Liver (tissue), 9 donors: ENCODE measurements around the gene SCGN. TPM values are rescaled to one million over a fixed set of nuclear protein-coding genes. Genes with fewer than 3 reads are reported as not detected.

ENCODE experiments used
- DNase-seq: peaks from one replicate; pipeline ENCODE4 v3.0.0-alpha.2; 2017; ENCODE audit warnings: low spot score
- H3K27ac ChIP-seq, 2 donors: one replicate each; pipeline ENCODE4 v1.7.0; 2013; ENCODE audit warnings: inconsistent platforms in 2 of 2, low read length in 2 of 2, control low read depth in 1 of 2, low read depth in 1 of 2, mild to moderate bottlenecking in 1 of 2
- H3K27me3 ChIP-seq, 4 donors: one replicate each; pipeline versions ENCODE4 v1.6.1 to v1.7.0; 2013; ENCODE audit warnings: low read length in 3 of 4, inconsistent platforms in 1 of 4, mild to moderate bottlenecking in 1 of 4, moderate library complexity in 1 of 4; ENCODE audit not compliant: control insufficient read depth in 4 of 4, insufficient read depth in 4 of 4
- H3K36me3 ChIP-seq, 4 donors: one replicate each; pipeline versions ENCODE4 v1.6.1 to v1.7.0; 2013; ENCODE audit warnings: low read length in 3 of 4, mild to moderate bottlenecking in 3 of 4, low read depth in 1 of 4, moderate library complexity in 1 of 4; ENCODE audit not compliant: control insufficient read depth in 4 of 4, insufficient read depth in 3 of 4
- H3K4me1 ChIP-seq, 4 donors: one replicate each; pipeline versions ENCODE4 v1.6.1 to v1.7.0; 2013; ENCODE audit warnings: low read length in 3 of 4, mild to moderate bottlenecking in 3 of 4, moderate library complexity in 1 of 4; ENCODE audit not compliant: control insufficient read depth in 4 of 4, insufficient read depth in 4 of 4
- H3K4me3 ChIP-seq, 3 donors: one replicate each; pipeline versions ENCODE4 v1.6.1 to v1.7.0; 2013; ENCODE audit warnings: low read length in 3 of 3, control low read depth in 1 of 3, low read depth in 1 of 3, mild to moderate bottlenecking in 1 of 3
- H3K9ac ChIP-seq, 2 donors: one replicate each; pipeline ENCODE4 v1.7.0; 2013; ENCODE audit warnings: low read length in 2 of 2, mild to moderate bottlenecking in 2 of 2, moderate library complexity in 2 of 2, control low read depth in 1 of 2, low read depth in 1 of 2
- H3K9me3 ChIP-seq, 4 donors: one replicate each; pipeline versions ENCODE4 v1.6.1 to v1.7.0; 2013; ENCODE audit warnings: low read length in 3 of 4; ENCODE audit not compliant: control insufficient read depth in 4 of 4
- EGR1 ChIP-seq, 2 donors: IDR thresholded peaks; 2 replicates each; pipeline ENCODE4 v1.6.1; 2016 to 2018; ENCODE audit warnings: antibody characterized with exemption in 2 of 2, low read depth in 2 of 2
- FOXA1 ChIP-seq: IDR thresholded peaks from 2 replicates; pipeline ENCODE4 v1.6.1; 2016; ENCODE audit warnings: antibody characterized with exemption
- FOXA2 ChIP-seq: IDR thresholded peaks from 2 replicates; pipeline ENCODE4 v1.6.1; 2016; ENCODE audit warnings: antibody characterized with exemption
- HNF4A ChIP-seq, 2 donors: conservative IDR thresholded peaks; 2 replicates each; pipeline ENCODE4 v1.6.1; 2016; ENCODE audit warnings: antibody characterized with exemption in 2 of 2, mild to moderate bottlenecking in 2 of 2
- HNF4G ChIP-seq: IDR thresholded peaks from 2 replicates; pipeline ENCODE4 v1.6.1; 2016; ENCODE audit warnings: antibody characterized with exemption
- JUND ChIP-seq, 2 donors: IDR thresholded peaks; 2 replicates each; pipeline ENCODE4 v1.6.1; 2016; ENCODE audit warnings: antibody characterized with exemption in 2 of 2
- NR2F2 ChIP-seq: IDR thresholded peaks from 2 replicates; pipeline ENCODE4 v1.6.1; 2016; ENCODE audit warnings: antibody characterized with exemption
- RAD21 ChIP-seq, 2 donors: IDR thresholded peaks; 2 replicates each; pipeline ENCODE4 v1.6.1; 2016; ENCODE audit warnings: antibody characterized with exemption in 2 of 2, mild to moderate bottlenecking in 2 of 2
- SP1 ChIP-seq: IDR thresholded peaks from 2 replicates; pipeline ENCODE4 v1.6.1; 2018; ENCODE audit warnings: antibody characterized with exemption, mild to moderate bottlenecking
- TAF1 ChIP-seq: conservative IDR thresholded peaks from 2 replicates; pipeline ENCODE4 v1.6.1; 2016; ENCODE audit warnings: antibody characterized with exemption, mild to moderate bottlenecking
- YY1 ChIP-seq: IDR thresholded peaks from 2 replicates; pipeline ENCODE4 v1.6.1; 2016; ENCODE audit warnings: antibody characterized with exemption, mild to moderate bottlenecking
- polyA plus RNA-seq, 2 donors: library from polyadenylated mRNA; stranded (reverse) in 1 of 2; unstranded in 1 of 2; fragments of 200-250 nt in 1 of 2; fragments of >200 nt in 1 of 2; fragmentation: Nextera tagmentation in 1 of 2; extraction: Ambion mirVana in 1 of 2; gene quantifications; one replicate each; pipeline versions ENCODE4 v1.2.1 to v1.2.3, GENCODE V29; 2013 to 2015
- total RNA-seq, 2 donors: library from RNA; depleted of rRNA; stranded (reverse); fragments of >200 nt; gene quantifications; one replicate each; pipeline ENCODE4 v1.2.3, GENCODE V29; 2014
- TF ChIP-seq, protein P1 (sequence below): IDR thresholded peaks from 2 replicates; pipeline ENCODE4 v1.6.1; 2016; ENCODE audit warnings: antibody characterized with exemption
- TF ChIP-seq, protein P2 (sequence below): IDR thresholded peaks from 2 replicates; pipeline ENCODE4 v1.6.1; 2016; ENCODE audit warnings: antibody characterized with exemption, mild to moderate bottlenecking
- TF ChIP-seq, protein P3 (sequence below): IDR thresholded peaks from 2 replicates; pipeline ENCODE4 v1.6.1; 2016; ENCODE audit warnings: antibody characterized with exemption
- TF ChIP-seq, protein P4 (sequence below): fragments of 150-350 bp; IDR thresholded peaks from 2 replicates; pipeline ENCODE4 v1.5.1; 2017; ENCODE audit warnings: improper control_type of control experiment, low read depth, low read length; ENCODE audit not compliant: missing input control
- TF ChIP-seq, protein P5 (sequence below): IDR thresholded peaks from 2 replicates; pipeline ENCODE4 v1.6.1; 2016; ENCODE audit warnings: antibody characterized with exemption
- donor health status: healthy.
- donor health status: healthy.
- donor health status: healthy.
- donor health status: healthy.
- donor health status: healthy.

Gene SCGN
- total and polyA plus RNA-seq, 4 donors: 0.28 to 8.1 (median 2.8) TPM

DNA sequence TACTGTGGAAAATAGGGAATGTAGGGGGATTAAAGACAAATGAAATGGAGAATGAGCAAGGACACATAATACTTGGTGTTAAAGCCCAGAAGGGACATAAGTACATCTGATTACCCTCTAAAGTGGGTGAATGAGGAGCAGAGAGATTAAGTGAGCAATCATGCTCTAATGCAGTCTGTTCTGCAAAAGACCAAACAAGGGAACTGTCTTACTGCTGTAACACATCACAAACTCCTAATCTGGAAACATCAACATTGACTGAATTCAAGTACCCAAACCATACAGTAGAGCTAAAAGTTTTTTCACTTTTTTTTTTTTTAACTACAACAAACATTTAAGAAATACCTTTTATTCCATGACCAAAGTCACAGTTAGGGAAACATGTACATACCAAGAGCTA lies 83.2 kb downstream of the SCGN start:
- Histone ChIP-seq H3K27ac (no peak overlapping the region), H3K4me1 (no peaks in the 10 kb centered on the region), H3K9me3 (peaks cover 0 to 6% (median 2%) of the 10 kb centered on the region in 4 donors), H3K9ac (no peak overlapping the region), H3K4me3 (no peak overlapping the region), H3K27me3 (no peaks in the 10 kb centered on the region), H3K36me3 (no peaks in the 10 kb centered on the region)
- no peak for DNase-seq
- no peak for TF ChIP-seq FOXA1

DNA sequence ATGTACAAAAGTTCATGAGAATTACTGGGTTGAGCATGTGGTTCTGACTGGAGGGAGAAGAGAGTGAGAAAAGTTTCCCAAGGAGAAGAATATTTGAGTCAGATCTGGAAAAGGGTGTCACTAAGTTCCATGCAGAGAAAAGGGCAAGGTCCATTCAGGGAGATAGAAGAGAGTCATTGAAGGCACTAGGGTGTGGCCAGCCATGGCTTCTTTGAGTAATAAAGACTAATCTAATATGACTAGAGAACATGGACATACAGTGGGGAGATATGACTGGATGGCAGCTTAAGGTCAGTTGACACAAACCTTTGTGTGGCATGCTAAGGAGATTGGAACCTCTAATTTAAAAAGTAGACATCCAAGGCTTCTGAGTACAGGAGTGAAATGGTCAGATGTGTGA lies 91.9 kb downstream of the SCGN start:
- H3K36me3 ChIP-seq: no peaks in the 10 kb centered on the region
- no peak for DNase-seq
- H3K9me3 ChIP-seq: no peaks in the 10 kb centered on the region
- H3K27ac ChIP-seq: no peak overlapping the region
- TF ChIP-seq, protein P1, sequence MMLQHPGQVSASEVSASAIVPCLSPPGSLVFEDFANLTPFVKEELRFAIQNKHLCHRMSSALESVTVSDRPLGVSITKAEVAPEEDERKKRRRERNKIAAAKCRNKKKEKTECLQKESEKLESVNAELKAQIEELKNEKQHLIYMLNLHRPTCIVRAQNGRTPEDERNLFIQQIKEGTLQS: no peak
- TF ChIP-seq, protein P2, sequence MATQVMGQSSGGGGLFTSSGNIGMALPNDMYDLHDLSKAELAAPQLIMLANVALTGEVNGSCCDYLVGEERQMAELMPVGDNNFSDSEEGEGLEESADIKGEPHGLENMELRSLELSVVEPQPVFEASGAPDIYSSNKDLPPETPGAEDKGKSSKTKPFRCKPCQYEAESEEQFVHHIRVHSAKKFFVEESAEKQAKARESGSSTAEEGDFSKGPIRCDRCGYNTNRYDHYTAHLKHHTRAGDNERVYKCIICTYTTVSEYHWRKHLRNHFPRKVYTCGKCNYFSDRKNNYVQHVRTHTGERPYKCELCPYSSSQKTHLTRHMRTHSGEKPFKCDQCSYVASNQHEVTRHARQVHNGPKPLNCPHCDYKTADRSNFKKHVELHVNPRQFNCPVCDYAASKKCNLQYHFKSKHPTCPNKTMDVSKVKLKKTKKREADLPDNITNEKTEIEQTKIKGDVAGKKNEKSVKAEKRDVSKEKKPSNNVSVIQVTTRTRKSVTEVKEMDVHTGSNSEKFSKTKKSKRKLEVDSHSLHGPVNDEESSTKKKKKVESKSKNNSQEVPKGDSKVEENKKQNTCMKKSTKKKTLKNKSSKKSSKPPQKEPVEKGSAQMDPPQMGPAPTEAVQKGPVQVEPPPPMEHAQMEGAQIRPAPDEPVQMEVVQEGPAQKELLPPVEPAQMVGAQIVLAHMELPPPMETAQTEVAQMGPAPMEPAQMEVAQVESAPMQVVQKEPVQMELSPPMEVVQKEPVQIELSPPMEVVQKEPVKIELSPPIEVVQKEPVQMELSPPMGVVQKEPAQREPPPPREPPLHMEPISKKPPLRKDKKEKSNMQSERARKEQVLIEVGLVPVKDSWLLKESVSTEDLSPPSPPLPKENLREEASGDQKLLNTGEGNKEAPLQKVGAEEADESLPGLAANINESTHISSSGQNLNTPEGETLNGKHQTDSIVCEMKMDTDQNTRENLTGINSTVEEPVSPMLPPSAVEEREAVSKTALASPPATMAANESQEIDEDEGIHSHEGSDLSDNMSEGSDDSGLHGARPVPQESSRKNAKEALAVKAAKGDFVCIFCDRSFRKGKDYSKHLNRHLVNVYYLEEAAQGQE: no peak
- TF ChIP-seq, protein P3, sequence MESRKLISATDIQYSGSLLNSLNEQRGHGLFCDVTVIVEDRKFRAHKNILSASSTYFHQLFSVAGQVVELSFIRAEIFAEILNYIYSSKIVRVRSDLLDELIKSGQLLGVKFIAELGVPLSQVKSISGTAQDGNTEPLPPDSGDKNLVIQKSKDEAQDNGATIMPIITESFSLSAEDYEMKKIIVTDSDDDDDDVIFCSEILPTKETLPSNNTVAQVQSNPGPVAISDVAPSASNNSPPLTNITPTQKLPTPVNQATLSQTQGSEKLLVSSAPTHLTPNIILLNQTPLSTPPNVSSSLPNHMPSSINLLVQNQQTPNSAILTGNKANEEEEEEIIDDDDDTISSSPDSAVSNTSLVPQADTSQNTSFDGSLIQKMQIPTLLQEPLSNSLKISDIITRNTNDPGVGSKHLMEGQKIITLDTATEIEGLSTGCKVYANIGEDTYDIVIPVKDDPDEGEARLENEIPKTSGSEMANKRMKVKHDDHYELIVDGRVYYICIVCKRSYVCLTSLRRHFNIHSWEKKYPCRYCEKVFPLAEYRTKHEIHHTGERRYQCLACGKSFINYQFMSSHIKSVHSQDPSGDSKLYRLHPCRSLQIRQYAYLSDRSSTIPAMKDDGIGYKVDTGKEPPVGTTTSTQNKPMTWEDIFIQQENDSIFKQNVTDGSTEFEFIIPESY: no peak
- TF ChIP-seq RAD21 (IDR thresholded peaks at IDR 0.05) (no peak), NR2F2 (no peak), SP1 (no peak), EGR1 (IDR thresholded peaks at IDR 0.05; ENCODE audit: low read depth in 2 of 2) (no peak), HNF4A (conservative IDR thresholded peaks at IDR 0.05) (no peak), FOXA2 (no peak), YY1 (no peak), HNF4G (no peak), TAF1 (no peak), JUND (IDR thresholded peaks at IDR 0.05) (no peak), FOXA1 (no peak)
- TF ChIP-seq, protein P4, sequence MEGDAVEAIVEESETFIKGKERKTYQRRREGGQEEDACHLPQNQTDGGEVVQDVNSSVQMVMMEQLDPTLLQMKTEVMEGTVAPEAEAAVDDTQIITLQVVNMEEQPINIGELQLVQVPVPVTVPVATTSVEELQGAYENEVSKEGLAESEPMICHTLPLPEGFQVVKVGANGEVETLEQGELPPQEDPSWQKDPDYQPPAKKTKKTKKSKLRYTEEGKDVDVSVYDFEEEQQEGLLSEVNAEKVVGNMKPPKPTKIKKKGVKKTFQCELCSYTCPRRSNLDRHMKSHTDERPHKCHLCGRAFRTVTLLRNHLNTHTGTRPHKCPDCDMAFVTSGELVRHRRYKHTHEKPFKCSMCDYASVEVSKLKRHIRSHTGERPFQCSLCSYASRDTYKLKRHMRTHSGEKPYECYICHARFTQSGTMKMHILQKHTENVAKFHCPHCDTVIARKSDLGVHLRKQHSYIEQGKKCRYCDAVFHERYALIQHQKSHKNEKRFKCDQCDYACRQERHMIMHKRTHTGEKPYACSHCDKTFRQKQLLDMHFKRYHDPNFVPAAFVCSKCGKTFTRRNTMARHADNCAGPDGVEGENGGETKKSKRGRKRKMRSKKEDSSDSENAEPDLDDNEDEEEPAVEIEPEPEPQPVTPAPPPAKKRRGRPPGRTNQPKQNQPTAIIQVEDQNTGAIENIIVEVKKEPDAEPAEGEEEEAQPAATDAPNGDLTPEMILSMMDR: no peak
- TF ChIP-seq, protein P5, sequence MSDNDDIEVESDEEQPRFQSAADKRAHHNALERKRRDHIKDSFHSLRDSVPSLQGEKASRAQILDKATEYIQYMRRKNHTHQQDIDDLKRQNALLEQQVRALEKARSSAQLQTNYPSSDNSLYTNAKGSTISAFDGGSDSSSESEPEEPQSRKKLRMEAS: no peak
- H3K4me3 ChIP-seq: no peak overlapping the region
- no peaks in the 10 kb centered on the region for H3K27me3 ChIP-seq
- H3K9ac ChIP-seq: no peak overlapping the region
- peaks cover 5 to 29% (median 9%) of the 10 kb centered on the region in 4 donors for H3K4me1 ChIP-seq
